Measurements from ENCODE around the gene MCOLN2.
"Not testable (repeated sequence)": the region's sequence is repeated elsewhere in the genome, so short reads cannot be mapped to it uniquely, and the experiment has no call there.

MCOLN2 gene

GRCh38 chr1:84912726-84913554, 84.0 kb downstream of the MCOLN2 start:
- H3K23ac ChIP-seq (ENCODE audit: low read length): no peak overlapping the region
- no peak overlapping the region for H2BK15ac ChIP-seq (replicated peaks; ENCODE audit: low read depth)
- H2BK120ac ChIP-seq (ENCODE audit: low read depth, low read length): no peak overlapping the region
- no peaks in the 10 kb centered on the region for H3K4me1 ChIP-seq (ENCODE audit: control insufficient read depth, low read depth, low read length)
- no peak overlapping the region for H3K4me3 ChIP-seq (ENCODE audit: low read length)
- no peak overlapping the region for H3K4me2 ChIP-seq (ENCODE audit: low read length)
- H3K36me3 ChIP-seq (ENCODE audit: control insufficient read depth, insufficient read depth, low read length): no peaks in the 10 kb centered on the region
- no peak overlapping the region for H3K27ac ChIP-seq (ENCODE audit: low read depth, low read length)
- no peak overlapping the region for H3K9ac ChIP-seq (ENCODE audit: low read length)
- H3K79me2 ChIP-seq (ENCODE audit: control insufficient read depth, insufficient read depth, low read length): no peaks in the 10 kb centered on the region
- H3K4ac ChIP-seq (ENCODE audit: low read depth, low read length): no peak overlapping the region
- WGBS (ENCODE audit: extremely low coverage, insufficient coverage, low lambda C conversion rate): no CpG with 5 or more reads among the region's 3 CpGs
- no peak overlapping the region for H3K18ac ChIP-seq (ENCODE audit: low read length)
- H3K27me3 ChIP-seq (ENCODE audit: insufficient read depth, low read length, poor library complexity): no peaks in the 10 kb centered on the region
- H2BK5ac ChIP-seq (ENCODE audit: low read length): no peak overlapping the region
- no peak overlapping the region for H2AK5ac ChIP-seq (ENCODE audit: low read length)
- H3K79me1 ChIP-seq (ENCODE audit: low read length): no peaks in the 10 kb centered on the region
- DNase-seq: no peak
- no peak overlapping the region for H4K8ac ChIP-seq (ENCODE audit: low read depth, low read length)
- H4K5ac ChIP-seq (ENCODE audit: low read length): no peak overlapping the region
- no peak overlapping the region for H3K56ac ChIP-seq (ENCODE audit: low read length)

DNA sequence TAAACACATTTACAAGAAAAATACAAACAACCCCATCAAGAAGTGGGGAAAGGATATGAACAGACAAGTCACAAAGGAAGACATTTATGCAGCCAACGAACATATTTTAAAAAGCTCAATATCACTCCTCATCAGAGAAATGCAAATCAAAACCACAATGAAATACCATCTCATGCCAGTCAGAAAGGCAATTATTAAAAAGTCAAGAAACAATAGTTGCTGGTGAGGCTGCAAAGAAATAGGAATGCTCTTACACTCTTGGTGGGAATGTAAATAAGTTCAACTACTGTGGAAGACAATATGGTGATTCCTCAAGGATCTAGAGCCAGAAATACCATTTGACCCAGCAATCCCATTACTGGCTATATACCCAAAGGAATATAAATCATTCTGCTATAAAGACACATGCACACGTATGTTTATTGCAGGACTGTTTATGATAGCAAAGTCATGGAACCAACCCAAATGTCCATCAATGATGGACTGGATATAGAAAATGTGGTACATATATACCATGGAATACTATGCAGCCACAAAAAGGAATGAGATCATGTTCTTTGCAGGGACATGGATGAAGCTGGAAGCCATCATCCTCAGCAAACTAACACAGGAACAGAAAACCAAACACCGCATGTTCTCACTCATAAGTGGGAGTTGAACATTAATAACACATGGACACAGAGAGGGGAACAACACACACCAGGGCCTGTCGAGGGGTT, 88.0 kb downstream of the MCOLN2 start:
- H3K36me3 ChIP-seq (ENCODE audit: control insufficient read depth, insufficient read depth, low read length); H3K18ac ChIP-seq (ENCODE audit: low read length); H3K56ac ChIP-seq (ENCODE audit: low read length); H2AK5ac ChIP-seq (ENCODE audit: low read length); H4K5ac ChIP-seq (ENCODE audit: low read length); H2BK5ac ChIP-seq (ENCODE audit: low read length); H3K4me3 ChIP-seq (ENCODE audit: low read length); H3K4me2 ChIP-seq (ENCODE audit: low read length); H3K27ac ChIP-seq (ENCODE audit: low read depth, low read length); H3K27me3 ChIP-seq (ENCODE audit: insufficient read depth, low read length, poor library complexity); H3K4ac ChIP-seq (ENCODE audit: low read depth, low read length); H3K9ac ChIP-seq (ENCODE audit: low read length); H3K79me1 ChIP-seq (ENCODE audit: low read length); H3K4me1 ChIP-seq (ENCODE audit: control insufficient read depth, low read depth, low read length); DNase-seq; H3K79me2 ChIP-seq (ENCODE audit: control insufficient read depth, insufficient read depth, low read length); H3K23ac ChIP-seq (ENCODE audit: low read length); H4K8ac ChIP-seq (ENCODE audit: low read depth, low read length); H2BK15ac ChIP-seq (replicated peaks; ENCODE audit: low read depth); H2BK120ac ChIP-seq (ENCODE audit: low read depth, low read length): not testable (repeated sequence)
- WGBS (ENCODE audit: extremely low coverage, insufficient coverage, low lambda C conversion rate): no CpG with 5 or more reads among the region's 4 CpGs

DNA sequence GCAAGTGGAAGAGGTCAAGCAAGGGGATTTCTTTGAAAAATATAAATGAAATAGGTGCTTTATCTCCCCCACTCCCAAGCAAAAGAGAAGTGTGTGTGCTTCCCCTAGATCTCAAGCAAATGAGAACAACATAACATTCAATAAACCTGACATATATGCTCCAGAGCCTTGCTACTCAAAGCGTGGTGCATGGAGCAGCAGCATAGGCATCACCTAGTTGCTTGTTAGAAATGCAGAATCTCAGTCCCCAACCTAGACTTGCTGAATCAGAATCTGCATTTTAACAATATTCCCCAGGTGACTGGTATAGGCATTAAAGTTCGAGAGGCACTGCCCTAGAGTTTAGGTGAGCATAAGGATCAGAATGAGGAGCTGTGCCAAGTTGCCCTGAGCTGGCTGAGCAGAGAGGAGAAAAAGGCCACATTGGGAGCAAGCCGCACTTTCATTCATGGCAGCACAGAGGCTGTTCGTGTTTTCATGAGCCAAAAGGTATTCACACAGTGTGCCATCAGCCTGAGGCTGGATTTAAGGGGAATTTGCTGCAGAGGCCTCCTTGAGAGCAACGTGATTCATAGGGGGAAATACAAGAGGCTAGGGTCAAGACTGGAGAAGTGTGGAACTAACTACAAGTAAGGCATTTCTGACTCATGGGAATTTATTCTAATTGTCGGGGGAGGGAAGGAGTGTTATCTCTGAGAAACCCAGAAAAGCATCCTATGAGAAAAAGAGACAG, 89.7 kb downstream of the MCOLN2 start:
- Histone ChIP-seq H4K8ac (ENCODE audit: low read depth, low read length) (no peak overlapping the region), H3K27me3 (ENCODE audit: insufficient read depth, low read length, poor library complexity) (no peaks in the 10 kb centered on the region), H3K4ac (ENCODE audit: low read depth, low read length) (no peak overlapping the region), H2BK5ac (ENCODE audit: low read length) (no peak overlapping the region), H3K4me1 (ENCODE audit: control insufficient read depth, low read depth, low read length) (peaks cover 5% of the 10 kb centered on the region), H3K36me3 (ENCODE audit: control insufficient read depth, insufficient read depth, low read length) (no peaks in the 10 kb centered on the region), H3K56ac (ENCODE audit: low read length) (peak overlapping the region; percentile 28), H3K4me2 (ENCODE audit: low read length) (no peak overlapping the region), H3K18ac (ENCODE audit: low read length) (no peak overlapping the region), H2BK15ac (replicated peaks; ENCODE audit: low read depth) (no peak overlapping the region), H2BK120ac (ENCODE audit: low read depth, low read length) (no peak overlapping the region), H3K9ac (ENCODE audit: low read length) (no peak overlapping the region), H3K27ac (ENCODE audit: low read depth, low read length) (no peak overlapping the region), H4K5ac (ENCODE audit: low read length) (no peak overlapping the region), H3K79me1 (ENCODE audit: low read length) (no peaks in the 10 kb centered on the region), H3K4me3 (ENCODE audit: low read length) (no peak overlapping the region), H3K23ac (ENCODE audit: low read length) (no peak overlapping the region), H2AK5ac (ENCODE audit: low read length) (no peak overlapping the region), H3K79me2 (ENCODE audit: control insufficient read depth, insufficient read depth, low read length) (no peaks in the 10 kb centered on the region)
- peak; percentile 70 for DNase-seq
- WGBS (ENCODE audit: extremely low coverage, insufficient coverage, low lambda C conversion rate): no CpG with 5 or more reads among the region's 6 CpGs

DNA sequence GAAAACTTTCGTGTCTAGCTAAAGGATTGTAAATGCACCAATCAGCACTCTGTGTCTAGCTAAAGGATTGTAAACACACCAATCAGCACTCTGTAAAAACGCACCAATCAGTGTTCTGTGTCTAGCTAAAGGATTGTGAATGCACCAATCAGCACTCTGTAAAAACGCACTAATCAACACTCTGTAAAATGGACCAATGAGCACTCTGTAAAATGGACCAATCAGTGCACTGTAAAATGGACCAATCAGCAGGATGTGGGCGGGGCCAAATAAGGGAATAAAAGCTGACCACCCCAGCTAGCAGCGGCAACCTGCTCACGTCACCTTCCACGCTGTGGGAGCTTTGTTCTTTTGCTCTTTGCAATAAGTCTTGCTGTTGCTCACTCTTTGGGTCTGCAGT, 94.2 kb downstream of the MCOLN2 start:
- H4K8ac ChIP-seq (ENCODE audit: low read depth, low read length); H3K4me3 ChIP-seq (ENCODE audit: low read length); H3K27me3 ChIP-seq (ENCODE audit: insufficient read depth, low read length, poor library complexity); H3K23ac ChIP-seq (ENCODE audit: low read length); H3K36me3 ChIP-seq (ENCODE audit: control insufficient read depth, insufficient read depth, low read length); H3K79me1 ChIP-seq (ENCODE audit: low read length); H2AK5ac ChIP-seq (ENCODE audit: low read length); H3K4ac ChIP-seq (ENCODE audit: low read depth, low read length); H3K27ac ChIP-seq (ENCODE audit: low read depth, low read length); H3K4me1 ChIP-seq (ENCODE audit: control insufficient read depth, low read depth, low read length); H3K56ac ChIP-seq (ENCODE audit: low read length); DNase-seq; H4K5ac ChIP-seq (ENCODE audit: low read length); H3K9ac ChIP-seq (ENCODE audit: low read length); H2BK15ac ChIP-seq (replicated peaks; ENCODE audit: low read depth); H3K79me2 ChIP-seq (ENCODE audit: control insufficient read depth, insufficient read depth, low read length); H3K4me2 ChIP-seq (ENCODE audit: low read length); H2BK5ac ChIP-seq (ENCODE audit: low read length); H2BK120ac ChIP-seq (ENCODE audit: low read depth, low read length); H3K18ac ChIP-seq (ENCODE audit: low read length): not testable (repeated sequence)
- WGBS (ENCODE audit: extremely low coverage, insufficient coverage, low lambda C conversion rate): no CpG with 5 or more reads among the region's 7 CpGs

DNA sequence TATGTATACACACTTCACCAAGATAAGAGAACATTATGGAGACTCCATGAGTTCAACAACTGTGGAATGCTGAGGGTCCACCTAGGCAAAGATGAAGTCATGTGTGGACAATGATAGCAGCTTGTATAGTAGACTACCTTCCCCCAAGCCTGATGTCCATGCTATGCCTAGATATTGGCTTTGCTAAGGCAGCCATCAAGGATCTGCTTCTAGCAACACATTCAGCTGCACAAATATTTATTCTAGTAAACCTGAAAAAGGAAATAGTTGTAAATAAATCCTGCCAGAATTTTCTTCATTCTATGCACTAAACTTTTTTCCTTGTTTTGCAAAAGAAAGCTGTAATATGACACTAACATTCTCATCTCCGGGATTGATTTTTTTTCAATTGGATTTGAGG, 96.9 kb downstream of the MCOLN2 start:
- H2BK5ac ChIP-seq (ENCODE audit: low read length): no peak overlapping the region
- no peak overlapping the region for H4K8ac ChIP-seq (ENCODE audit: low read depth, low read length)
- no peak overlapping the region for H3K27ac ChIP-seq (ENCODE audit: low read depth, low read length)
- no peak overlapping the region for H3K4me3 ChIP-seq (ENCODE audit: low read length)
- H4K5ac ChIP-seq (ENCODE audit: low read length): no peak overlapping the region
- H3K4me2 ChIP-seq (ENCODE audit: low read length): no peak overlapping the region
- H3K79me2 ChIP-seq (ENCODE audit: control insufficient read depth, insufficient read depth, low read length): no peaks in the 10 kb centered on the region
- H3K27me3 ChIP-seq (ENCODE audit: insufficient read depth, low read length, poor library complexity): no peaks in the 10 kb centered on the region
- H3K36me3 ChIP-seq (ENCODE audit: control insufficient read depth, insufficient read depth, low read length): no peaks in the 10 kb centered on the region
- H2AK5ac ChIP-seq (ENCODE audit: low read length): no peak overlapping the region
- no peak overlapping the region for H3K18ac ChIP-seq (ENCODE audit: low read length)
- H3K56ac ChIP-seq (ENCODE audit: low read length): no peak overlapping the region
- DNase-seq: no peak
- H3K23ac ChIP-seq (ENCODE audit: low read length): no peak overlapping the region
- no peak overlapping the region for H3K4ac ChIP-seq (ENCODE audit: low read depth, low read length)
- no peaks in the 10 kb centered on the region for H3K79me1 ChIP-seq (ENCODE audit: low read length)
- no peak overlapping the region for H3K9ac ChIP-seq (ENCODE audit: low read length)
- no peak overlapping the region for H2BK15ac ChIP-seq (replicated peaks; ENCODE audit: low read depth)
- H2BK120ac ChIP-seq (ENCODE audit: low read depth, low read length): no peak overlapping the region
- no CpG with 5 or more reads among the region's 1 CpG for WGBS (ENCODE audit: extremely low coverage, insufficient coverage, low lambda C conversion rate)
- H3K4me1 ChIP-seq (ENCODE audit: control insufficient read depth, low read depth, low read length): no peaks in the 10 kb centered on the region

Data from mesendoderm (in vitro differentiated cells).